CD14-positive monocyte (primary cell): ENCODE measurements around the gene DVL3. TPM values are rescaled to one million over a fixed set of nuclear protein-coding genes. Genes with fewer than 3 reads are reported as not detected.
A peak's percentile ranks its signal among the peaks of the same experiment; 100 is the strongest.

Source experiments
- DNase-seq, 3 donors: peaks; one replicate each; pipeline ENCODE4 v3.0.0-alpha.2; 2011 to 2022
- H2AFZ ChIP-seq: 2 replicates; pipeline ENCODE4 v1.6.0; 2012; ENCODE audit warnings: mild to moderate bottlenecking, low read depth, low read length, inconsistent platforms; ENCODE audit not compliant: insufficient read depth, poor library complexity, severe bottlenecking
- H3K27ac ChIP-seq, 2 donors: 1 replicate in 1 of 2; 2 replicates in 1 of 2; pipeline ENCODE4 v1.5.1; 2012 to 2013; ENCODE audit warnings: low read length in 2 of 2, control low read depth in 1 of 2, inconsistent platforms in 1 of 2, low read depth in 1 of 2, mild to moderate bottlenecking in 1 of 2
- H3K27me3 ChIP-seq, 2 donors: one replicate each; pipeline versions ENCODE4 v1.6.0 to v1.6.1; 2011 to 2013; ENCODE audit warnings: low read length in 2 of 2; ENCODE audit not compliant: control insufficient read depth in 2 of 2, insufficient read depth in 2 of 2
- H3K36me3 ChIP-seq, 2 donors: replicated peaks in 1 of 2; 1 replicate in 1 of 2; 2 replicates in 1 of 2; pipeline versions ENCODE4 v1.5.1 to v1.6.1; 2012 to 2013; ENCODE audit warnings: low read length in 2 of 2, control low read depth in 1 of 2, inconsistent platforms in 1 of 2, mild to moderate bottlenecking in 1 of 2; ENCODE audit not compliant: insufficient read depth in 2 of 2, control insufficient read depth in 1 of 2
- H3K4me1 ChIP-seq, 2 donors: 1 replicate in 1 of 2; 2 replicates in 1 of 2; pipeline versions ENCODE4 v1.5.1 to v1.6.1; 2012 to 2013; ENCODE audit warnings: low read length in 2 of 2, control low read depth in 1 of 2, inconsistent platforms in 1 of 2, mild to moderate bottlenecking in 1 of 2, moderate library complexity in 1 of 2; ENCODE audit not compliant: insufficient read depth in 2 of 2, control insufficient read depth in 1 of 2
- H3K4me2 ChIP-seq: replicated peaks from 2 replicates; pipeline ENCODE3; 2012; ENCODE audit warnings: low read length, moderate library complexity, mild to moderate bottlenecking; ENCODE audit not compliant: poor library complexity, severe bottlenecking; ENCODE audit errors: extremely low read depth
- H3K4me3 ChIP-seq, 3 experiments: fragments of 200-600 bp in 1 of 3; sonication (generic) in 1 of 3; replicated peaks in 1 of 3; 1 replicate in 2 of 3; 2 replicates in 1 of 3; pipeline ENCODE4 v1.5.1; 2011 to 2013; ENCODE audit warnings: low read length in 3 of 3, mild to moderate bottlenecking in 3 of 3, control low read depth in 2 of 3, low read depth in 2 of 3, inconsistent platforms in 1 of 3, moderate library complexity in 1 of 3
- H3K79me2 ChIP-seq: 2 replicates; pipeline ENCODE4 v1.6.0; 2012; ENCODE audit warnings: mild to moderate bottlenecking, control low read depth, inconsistent platforms, low read length, moderate library complexity; ENCODE audit not compliant: insufficient read depth
- H3K9ac ChIP-seq: 2 replicates; pipeline ENCODE4 v1.6.0; 2017; ENCODE audit warnings: low read length, mild to moderate bottlenecking; ENCODE audit not compliant: insufficient read depth, poor library complexity, severe bottlenecking
- H3K9me3 ChIP-seq, 2 donors: replicated peaks in 1 of 2; 1 replicate in 1 of 2; 2 replicates in 1 of 2; pipeline versions ENCODE4 v1.5.1 to v1.6.1; 2012 to 2013; ENCODE audit warnings: low read length in 2 of 2, control low read depth in 1 of 2; ENCODE audit not compliant: control insufficient read depth in 1 of 2, insufficient read depth in 1 of 2
- H4K20me1 ChIP-seq: 2 replicates; pipeline ENCODE4 v1.6.0; 2012; ENCODE audit warnings: mild to moderate bottlenecking, low read length, control low read depth, moderate library complexity; ENCODE audit not compliant: insufficient read depth
- H3K27ac Mint-ChIP-seq, 7 donors: one replicate each; pipeline ENCODE4 v1.8.0; 2020; ENCODE audit warnings: mild to moderate bottlenecking in 7 of 7, mixed read lengths in 7 of 7, moderate library complexity in 6 of 7, inconsistent platforms in 2 of 7
- H3K27me3 Mint-ChIP-seq, 3 donors: one replicate each; pipeline ENCODE4 v1.8.0; 2021 to 2022; ENCODE audit warnings: low read depth in 3 of 3, mild to moderate bottlenecking in 3 of 3, mixed read lengths in 3 of 3, moderate library complexity in 3 of 3, inconsistent platforms in 1 of 3
- H3K36me3 Mint-ChIP-seq, 2 donors: one replicate each; pipeline ENCODE4 v1.8.0; 2020; ENCODE audit warnings: mixed read lengths in 2 of 2, inconsistent platforms in 1 of 2, mild to moderate bottlenecking in 1 of 2
- H3K4me1 Mint-ChIP-seq: one replicate; pipeline ENCODE4 v1.8.0; 2020; ENCODE audit warnings: mild to moderate bottlenecking, mixed read lengths
- H3K4me3 Mint-ChIP-seq, 2 donors: one replicate each; pipeline ENCODE4 v1.8.0; 2020; ENCODE audit warnings: mild to moderate bottlenecking in 2 of 2, mixed read lengths in 2 of 2, moderate library complexity in 1 of 2
- H3K9me3 Mint-ChIP-seq, 7 donors: one replicate each; pipeline ENCODE4 v1.8.0; 2020 to 2022; ENCODE audit warnings: mixed read lengths in 7 of 7, mild to moderate bottlenecking in 6 of 7, moderate library complexity in 6 of 7, inconsistent platforms in 2 of 7
- CTCF ChIP-seq: fragments of 200-600 bp; IDR thresholded peaks from one replicate; pipeline ENCODE4 v1.8.0; 2022; ENCODE audit warnings: antibody characterized with exemption, mild to moderate bottlenecking
- WGBS: methylation state at CpG from one replicate; pipeline ENCODE4 v1.1.5; 2013; ENCODE audit warnings: missing lambda C conversion rate; ENCODE audit not compliant: insufficient coverage; 5-methylcytosine and 5-hydroxymethylcytosine counted together
- intact Hi-C, 2 donors: fragments of 100-400 bp; cut with micrococcal nuclease; formaldehyde crosslinking; loops; one replicate each; pipeline versions ENCODE4 v1.15.0 to v1.15.1; 2023
- polyA plus RNA-seq, 3 donors: library from polyadenylated mRNA; depleted of rRNA in 1 of 3; unstranded in 2 of 3; stranded (reverse) in 1 of 3; fragments of 300-500 nt in 2 of 3; fragments of >200 nt in 1 of 3; fragmentation: Illumina TruSeq in 2 of 3; gene quantifications; 1 replicate in 2 of 3; 2 replicates in 1 of 3; pipeline ENCODE4 v1.2.3, GENCODE V29; 2012 to 2021

DVL3 gene
- polyA plus RNA-seq, 3 donors, result 4.5 to 42.1 (median 9.4) TPM

GRCh38 chr3:184178521-184179138 lies 23.5 kb downstream of the DVL3 start:
- H3K9me3 ChIP-seq, result no peaks in the 10 kb centered on the region
- Mint-ChIP-seq H3K9me3 (no peaks in the 10 kb centered on the region), H3K4me1 (peaks cover 36% of the 10 kb centered on the region), H3K27ac (peak overlapping the region in 1 of 7 donors; percentile 77), H3K4me3 (no peak overlapping the region), H3K36me3 (peaks cover 57 to 65% of the 10 kb centered on the region in 2 donors), H3K27me3 (no peaks in the 10 kb centered on the region)
- H3K27ac ChIP-seq, result peak overlapping the region in 1 of 2 donors; percentile 84
- peaks cover 40% of the 10 kb centered on the region for H4K20me1 ChIP-seq
- H2AFZ ChIP-seq, result no peak overlapping the region
- H3K4me3 ChIP-seq, result no peak overlapping the region
- DNase-seq, result no peak
- H3K9ac ChIP-seq, result no peak overlapping the region
- H3K4me2 ChIP-seq, result no peak overlapping the region
- H3K4me1 ChIP-seq, result peaks cover 27 to 33% of the 10 kb centered on the region in 2 donors
- no peak for TF ChIP-seq CTCF
- peaks cover 68% of the 10 kb centered on the region in 2 donors for H3K36me3 ChIP-seq
- WGBS, result 96% methylated on average over 11 of the region's 13 CpGs
- H3K79me2 ChIP-seq, result peaks cover 49% of the 10 kb centered on the region
- intact Hi-C loops, result loop anchor here in 1 of 2 donors (5.0 kb wide), 1 partner anchor 156 kb away; no protein-coding TSS in a partner anchor
- H3K27me3 ChIP-seq, result no peaks in the 10 kb centered on the region

GRCh38 chr3:184180165-184180564 lies 25.0 kb downstream of the DVL3 start:
- Histone ChIP-seq H3K9me3 (no peaks in the 10 kb centered on the region), H3K27ac (no peak overlapping the region), H3K4me3 (no peak overlapping the region), H4K20me1 (peaks cover 40% of the 10 kb centered on the region), H3K4me1 (peaks cover 25 to 28% of the 10 kb centered on the region in 2 donors), H3K79me2 (peaks cover 43% of the 10 kb centered on the region), H3K36me3 (peaks cover 73 to 78% of the 10 kb centered on the region in 2 donors), H3K27me3 (no peaks in the 10 kb centered on the region), H3K9ac (no peak overlapping the region), H3K4me2 (no peak overlapping the region), H2AFZ (no peak overlapping the region)
- TF ChIP-seq CTCF, result no peak
- WGBS, result 83% methylated on average over 2 of the region's 6 CpGs
- no peaks in the 10 kb centered on the region for H3K9me3 Mint-ChIP-seq
- peak overlapping the region in 1 of 7 donors; percentile 73 for H3K27ac Mint-ChIP-seq
- no peak for DNase-seq
- H3K27me3 Mint-ChIP-seq, result no peaks in the 10 kb centered on the region
- intact Hi-C loops, result no loop called here
- H3K36me3 Mint-ChIP-seq, result peaks cover 69 to 78% of the 10 kb centered on the region in 2 donors
- H3K4me3 Mint-ChIP-seq, result no peak overlapping the region
- peaks cover 33% of the 10 kb centered on the region for H3K4me1 Mint-ChIP-seq
